Neural progenitor cell (in vitro differentiated cells): Measurements from ENCODE around the gene TMEM14A. TPM values are rescaled to one million over a fixed set of nuclear protein-coding genes. Genes with fewer than 3 reads are reported as not detected.

ENCODE experiments used
- DNase-seq: peaks from one replicate; pipeline ENCODE4 v3.0.0-alpha.2; 2016; ENCODE audit warnings: low spot score
- H2AFZ ChIP-seq: fragments of 200-600 bp; sonication (generic); replicated peaks from 2 replicates; pipeline ENCODE4 v1.6.1; 2016; ENCODE audit warnings: antibody characterized with exemption
- H3F3A ChIP-seq: fragments of 200-600 bp; sonication (generic); 2 replicates; pipeline ENCODE4 v1.6.1; 2016; ENCODE audit warnings: antibody characterized with exemption, low read depth
- H3K27ac ChIP-seq: fragments of 200-600 bp; sonication (generic); 2 replicates; pipeline ENCODE4 v1.5.1; 2016; ENCODE audit warnings: mild to moderate bottlenecking
- H3K27me3 ChIP-seq: fragments of 200-600 bp; sonication (generic); 2 replicates; pipeline ENCODE4 v1.6.1; 2016; ENCODE audit warnings: mild to moderate bottlenecking, moderate library complexity
- H3K36me3 ChIP-seq: fragments of 200-600 bp; sonication (generic); 2 replicates; pipeline ENCODE4 v1.5.1; 2016
- H3K4me1 ChIP-seq: fragments of 200-600 bp; sonication (generic); 2 replicates; pipeline ENCODE4 v1.6.1; 2016; ENCODE audit warnings: mixed run types
- H3K4me2 ChIP-seq: fragments of 200-600 bp; sonication (generic); 2 replicates; pipeline ENCODE4 v1.6.1; 2016
- H3K4me3 ChIP-seq: fragments of 200-600 bp; sonication (generic); 2 replicates; pipeline ENCODE4 v1.5.1; 2016
- H3K79me2 ChIP-seq: fragments of 200-600 bp; sonication (generic); 2 replicates; pipeline ENCODE4 v1.6.1; 2016; ENCODE audit warnings: low read depth
- H3K9ac ChIP-seq: fragments of 200-600 bp; sonication (generic); 2 replicates; pipeline ENCODE4 v1.6.1; 2016
- H3K9me3 ChIP-seq: fragments of 200-600 bp; sonication (generic); 2 replicates; pipeline ENCODE4 v1.5.1; 2016; ENCODE audit warnings: low read depth
- H4K20me1 ChIP-seq: fragments of 200-600 bp; sonication (generic); 2 replicates; pipeline ENCODE4 v1.6.1; 2016; ENCODE audit warnings: low read depth
- H3K27ac Mint-ChIP-seq: 3 replicates; pipeline ENCODE4 v1.8.0; 2021; ENCODE audit warnings: mixed read lengths
- H3K27me3 Mint-ChIP-seq: 2 replicates; pipeline ENCODE4 v1.8.0; 2022; ENCODE audit warnings: low read depth, mild to moderate bottlenecking, inconsistent platforms, moderate library complexity, mixed read lengths; ENCODE audit not compliant: insufficient read depth
- H3K36me3 Mint-ChIP-seq: 3 replicates; pipeline ENCODE4 v1.8.0; 2021; ENCODE audit warnings: mixed read lengths
- H3K4me1 Mint-ChIP-seq: 3 replicates; pipeline ENCODE4 v1.8.0; 2021; ENCODE audit warnings: mixed read lengths
- H3K4me3 Mint-ChIP-seq: 3 replicates; pipeline ENCODE4 v1.8.0; 2021; ENCODE audit warnings: mild to moderate bottlenecking, moderate library complexity, mixed read lengths
- H3K9me3 Mint-ChIP-seq: 3 replicates; pipeline ENCODE4 v1.8.0; 2020; ENCODE audit warnings: mixed read lengths
- EZH2 ChIP-seq: fragments of 200-600 bp; sonication (generic); IDR thresholded peaks from 2 replicates; pipeline ENCODE4 v1.6.1; 2017; ENCODE audit warnings: antibody characterized with exemption, mild to moderate bottlenecking, moderate library complexity
- EZH2phosphoT487 ChIP-seq: fragments of 200-600 bp; sonication (generic); IDR thresholded peaks from 2 replicates; pipeline ENCODE4 v1.6.1; 2017; ENCODE audit warnings: antibody characterized with exemption
- total RNA-seq: library from RNA; depleted of rRNA; stranded (reverse); fragments of >200 nt; gene quantifications from 2 replicates; pipeline ENCODE4 v1.2.3, GENCODE V29; 2015; ENCODE audit warnings: low replicate concordance
- TF ChIP-seq, protein P1 (sequence below): fragments of 200-600 bp; sonication (generic); IDR thresholded peaks from 2 replicates; pipeline ENCODE4 v1.5.1; 2017; ENCODE audit warnings: antibody characterized with exemption, mild to moderate bottlenecking

Gene TMEM14A
- total RNA-seq, 1 donor from 2014 or later = 33.7 TPM

- no peaks in the 10 kb centered on the region for H3K79me2 ChIP-seq
- Mint-ChIP-seq H3K36me3 (no peaks in the 10 kb centered on the region), H3K27me3 (no peaks in the 10 kb centered on the region), H3K4me1 (peaks cover 2% of the 10 kb centered on the region), H3K9me3 (no peaks in the 10 kb centered on the region), H3K4me3 (no peak overlapping the region), H3K27ac (no peak overlapping the region)
- H3K27ac ChIP-seq = no peak overlapping the region
- no peaks in the 10 kb centered on the region for H3K9me3 ChIP-seq
- H4K20me1 ChIP-seq = no peaks in the 10 kb centered on the region
- H2AFZ ChIP-seq = peak overlapping the region; percentile 26
- TF ChIP-seq EZH2 = no peak
- TF ChIP-seq, protein P1, sequence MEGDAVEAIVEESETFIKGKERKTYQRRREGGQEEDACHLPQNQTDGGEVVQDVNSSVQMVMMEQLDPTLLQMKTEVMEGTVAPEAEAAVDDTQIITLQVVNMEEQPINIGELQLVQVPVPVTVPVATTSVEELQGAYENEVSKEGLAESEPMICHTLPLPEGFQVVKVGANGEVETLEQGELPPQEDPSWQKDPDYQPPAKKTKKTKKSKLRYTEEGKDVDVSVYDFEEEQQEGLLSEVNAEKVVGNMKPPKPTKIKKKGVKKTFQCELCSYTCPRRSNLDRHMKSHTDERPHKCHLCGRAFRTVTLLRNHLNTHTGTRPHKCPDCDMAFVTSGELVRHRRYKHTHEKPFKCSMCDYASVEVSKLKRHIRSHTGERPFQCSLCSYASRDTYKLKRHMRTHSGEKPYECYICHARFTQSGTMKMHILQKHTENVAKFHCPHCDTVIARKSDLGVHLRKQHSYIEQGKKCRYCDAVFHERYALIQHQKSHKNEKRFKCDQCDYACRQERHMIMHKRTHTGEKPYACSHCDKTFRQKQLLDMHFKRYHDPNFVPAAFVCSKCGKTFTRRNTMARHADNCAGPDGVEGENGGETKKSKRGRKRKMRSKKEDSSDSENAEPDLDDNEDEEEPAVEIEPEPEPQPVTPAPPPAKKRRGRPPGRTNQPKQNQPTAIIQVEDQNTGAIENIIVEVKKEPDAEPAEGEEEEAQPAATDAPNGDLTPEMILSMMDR = peak; percentile 81
- no peak overlapping the region for H3K4me2 ChIP-seq
- H3K4me3 ChIP-seq = no peak overlapping the region
- no peaks in the 10 kb centered on the region for H3K27me3 ChIP-seq
- peaks cover 11% of the 10 kb centered on the region for H3F3A ChIP-seq
- no peak overlapping the region for H3K9ac ChIP-seq
- no peaks in the 10 kb centered on the region for H3K36me3 ChIP-seq
- peaks cover 15% of the 10 kb centered on the region for H3K4me1 ChIP-seq
- DNase-seq = peak; percentile 67
Measured at GRCh38 chr6:52724406-52725121, 53.7 kb downstream of the TMEM14A start.

GRCh38 chr6:52725143-52725534 is 54.2 kb downstream of the TMEM14A start:
- no peak overlapping the region for H3K4me2 ChIP-seq
- peak overlapping the region; percentile 26 for H2AFZ ChIP-seq
- peaks cover 11% of the 10 kb centered on the region for H3F3A ChIP-seq
- no peak for DNase-seq
- no peaks in the 10 kb centered on the region for H3K79me2 ChIP-seq
- H3K4me3 ChIP-seq = no peak overlapping the region
- Mint-ChIP-seq H3K9me3 (no peaks in the 10 kb centered on the region), H3K27me3 (no peaks in the 10 kb centered on the region), H3K4me1 (peaks cover 2% of the 10 kb centered on the region), H3K27ac (no peak overlapping the region), H3K4me3 (no peak overlapping the region), H3K36me3 (no peaks in the 10 kb centered on the region)
- H3K36me3 ChIP-seq = no peaks in the 10 kb centered on the region
- H3K27me3 ChIP-seq = no peaks in the 10 kb centered on the region
- H3K4me1 ChIP-seq = peaks cover 15% of the 10 kb centered on the region
- no peaks in the 10 kb centered on the region for H4K20me1 ChIP-seq
- no peaks in the 10 kb centered on the region for H3K9me3 ChIP-seq
- no peak for TF ChIP-seq EZH2phosphoT487
- no peak for TF ChIP-seq EZH2
- TF ChIP-seq, protein P1 = no peak
- no peak overlapping the region for H3K9ac ChIP-seq
- H3K27ac ChIP-seq = no peak overlapping the region

DNA sequence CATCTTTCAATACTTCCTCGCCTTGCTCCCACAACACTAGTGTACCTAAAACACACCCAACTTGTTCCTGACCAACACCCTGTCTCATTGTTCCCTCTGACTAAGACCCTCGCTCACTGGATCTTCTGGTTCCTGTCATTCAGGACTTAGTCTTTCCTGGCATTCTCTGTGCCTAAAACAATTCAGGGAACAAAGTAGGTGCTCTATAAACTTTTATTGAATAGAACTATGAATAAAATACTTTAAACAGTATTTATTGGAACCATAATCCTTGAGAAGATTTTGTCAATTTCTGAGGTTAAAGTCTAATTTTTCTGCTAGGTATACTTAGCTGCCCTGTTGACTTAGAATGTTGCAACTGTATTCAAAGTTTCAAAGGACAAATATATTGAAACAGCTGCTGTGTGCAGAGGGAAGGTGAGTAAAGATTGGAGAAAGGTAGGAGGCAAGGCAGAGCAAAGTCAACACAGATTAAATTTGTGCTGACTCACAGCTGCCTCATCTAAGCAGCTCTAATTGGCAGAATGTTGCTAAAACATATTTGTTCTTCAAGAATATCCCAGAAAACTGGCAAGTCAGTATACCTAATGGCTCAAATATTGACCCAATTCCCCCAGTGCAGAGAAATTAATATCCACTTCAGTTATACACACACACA is 54.8 kb downstream of the TMEM14A start:
- Mint-ChIP-seq H3K27me3 (no peaks in the 10 kb centered on the region), H3K36me3 (no peaks in the 10 kb centered on the region), H3K4me3 (no peak overlapping the region), H3K4me1 (peaks cover 3% of the 10 kb centered on the region), H3K9me3 (no peaks in the 10 kb centered on the region), H3K27ac (no peak overlapping the region)
- Histone ChIP-seq H3K9me3 (no peaks in the 10 kb centered on the region), H3K4me2 (no peak overlapping the region), H3K9ac (no peak overlapping the region), H3K27me3 (no peaks in the 10 kb centered on the region), H4K20me1 (no peaks in the 10 kb centered on the region), H3K4me1 (peaks cover 15% of the 10 kb centered on the region), H3K4me3 (no peak overlapping the region), H3F3A (peaks cover 11% of the 10 kb centered on the region), H3K36me3 (no peaks in the 10 kb centered on the region), H2AFZ (no peak overlapping the region), H3K27ac (no peak overlapping the region), H3K79me2 (no peaks in the 10 kb centered on the region)
- TF ChIP-seq EZH2 (no peak), EZH2phosphoT487 (no peak)
- TF ChIP-seq, protein P1 = no peak
- no peak for DNase-seq
